Endometrial microvascular endothelial cells (primary cell): ENCODE results near the gene INPP4A. TPM values are rescaled to one million over a fixed set of nuclear protein-coding genes. Genes with fewer than 3 reads are reported as not detected.

Source experiments
- in situ Hi-C: cut with HindIII; loops from 2 replicates; pipeline ENCODE4 v1.10.0; 2017; ENCODE audit warnings: low sequenced_read_pairs, low pct_unique_long_range_greater_than_20kb; ENCODE audit errors: inconsistent ontology term
- total RNA-seq: library from RNA; depleted of rRNA; stranded (reverse); fragments of >200 nt; gene quantifications from one replicate; pipeline ENCODE4 v1.2.3, GENCODE V29; 2015; ENCODE audit errors: inconsistent ontology term

Gene INPP4A
- total RNA-seq, 1 donor from 2014 or later = 25.3 TPM

DNA sequence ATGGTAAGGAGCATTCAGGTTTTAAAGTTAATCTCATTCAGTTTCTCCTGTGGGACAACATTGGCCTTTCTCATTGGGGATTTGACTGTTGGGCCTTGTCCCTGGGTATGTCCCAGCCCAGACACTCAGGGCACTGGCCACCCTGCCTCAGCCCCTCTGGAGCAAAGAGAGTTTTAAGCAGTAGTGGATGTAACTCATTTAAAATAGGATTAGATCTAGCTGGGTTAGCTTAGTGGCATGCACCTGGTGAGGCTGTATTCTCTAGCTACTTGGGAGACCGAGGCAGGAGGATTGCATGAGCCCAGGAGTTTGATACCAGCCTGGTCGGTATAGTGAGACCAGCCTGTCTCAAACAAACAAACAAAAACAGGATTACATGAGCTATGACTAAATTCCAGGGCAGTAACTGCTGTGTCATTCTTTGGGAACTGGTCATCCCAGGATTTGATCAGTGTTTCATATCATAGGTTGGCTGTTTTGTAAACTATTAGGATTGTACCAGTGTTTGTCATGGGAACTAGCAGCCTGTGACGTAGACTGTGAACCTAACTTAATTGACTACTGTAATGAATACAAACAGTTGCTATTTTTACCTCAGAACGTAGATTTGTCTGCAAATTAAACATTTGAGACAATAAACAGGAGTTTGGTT, 12.5 kb downstream of the INPP4A start:
- in situ Hi-C loops = no loop called here

DNA sequence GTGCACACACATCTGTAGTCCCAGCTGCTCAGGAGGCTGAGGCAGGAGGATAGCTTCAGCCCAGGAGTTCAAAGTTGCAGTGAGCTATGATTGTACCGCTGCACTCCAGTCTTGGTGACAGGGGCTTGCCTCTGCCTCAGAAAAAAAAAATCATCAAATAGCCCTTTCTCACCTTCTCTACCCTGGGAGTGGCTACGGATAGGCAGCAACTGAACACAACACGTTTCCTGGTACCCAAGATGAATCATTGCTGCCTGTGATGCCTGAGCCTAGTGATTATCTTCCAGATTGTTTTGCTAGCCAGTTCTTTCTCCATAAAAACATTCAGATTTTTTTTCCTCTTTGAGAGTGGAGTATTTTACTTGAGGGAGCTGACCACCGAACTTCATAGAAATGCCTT, 13.5 kb downstream of the INPP4A start:
- in situ Hi-C loops = no loop called here

DNA sequence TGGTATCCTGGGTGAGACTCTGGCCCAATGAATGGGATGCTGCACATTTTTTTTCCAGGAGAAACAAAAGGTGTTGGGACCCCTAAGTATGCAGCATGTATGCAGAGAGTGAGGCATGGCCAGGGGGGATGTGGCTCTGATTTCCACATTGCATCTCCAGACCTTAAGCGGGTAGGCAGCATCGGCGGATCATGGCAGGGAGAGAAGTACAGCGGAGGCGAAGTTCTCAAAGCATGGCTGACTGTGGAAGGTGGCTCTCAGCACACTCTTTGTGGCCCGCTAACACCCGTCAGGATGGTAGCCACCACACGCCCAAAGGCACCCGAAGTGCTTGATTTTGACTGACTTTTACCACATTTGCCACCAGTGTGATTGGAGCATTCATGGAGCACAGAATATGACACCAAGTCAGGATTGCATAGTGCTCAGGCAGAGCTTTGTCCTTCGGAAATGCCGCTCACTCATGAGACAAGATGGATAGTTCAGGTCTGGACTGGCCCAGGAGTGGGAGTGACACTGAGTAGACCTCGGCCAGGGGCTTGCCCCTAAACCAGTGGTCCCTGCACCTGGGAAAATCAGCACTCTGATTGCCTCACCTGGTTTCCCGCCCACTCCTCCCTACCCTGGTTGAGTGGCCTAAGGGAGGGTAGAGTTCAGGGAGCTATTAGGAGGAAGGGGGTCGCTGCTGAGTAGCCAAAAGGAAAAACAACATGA, 14.2 kb downstream of the INPP4A start:
- in situ Hi-C loops = no loop called here

DNA sequence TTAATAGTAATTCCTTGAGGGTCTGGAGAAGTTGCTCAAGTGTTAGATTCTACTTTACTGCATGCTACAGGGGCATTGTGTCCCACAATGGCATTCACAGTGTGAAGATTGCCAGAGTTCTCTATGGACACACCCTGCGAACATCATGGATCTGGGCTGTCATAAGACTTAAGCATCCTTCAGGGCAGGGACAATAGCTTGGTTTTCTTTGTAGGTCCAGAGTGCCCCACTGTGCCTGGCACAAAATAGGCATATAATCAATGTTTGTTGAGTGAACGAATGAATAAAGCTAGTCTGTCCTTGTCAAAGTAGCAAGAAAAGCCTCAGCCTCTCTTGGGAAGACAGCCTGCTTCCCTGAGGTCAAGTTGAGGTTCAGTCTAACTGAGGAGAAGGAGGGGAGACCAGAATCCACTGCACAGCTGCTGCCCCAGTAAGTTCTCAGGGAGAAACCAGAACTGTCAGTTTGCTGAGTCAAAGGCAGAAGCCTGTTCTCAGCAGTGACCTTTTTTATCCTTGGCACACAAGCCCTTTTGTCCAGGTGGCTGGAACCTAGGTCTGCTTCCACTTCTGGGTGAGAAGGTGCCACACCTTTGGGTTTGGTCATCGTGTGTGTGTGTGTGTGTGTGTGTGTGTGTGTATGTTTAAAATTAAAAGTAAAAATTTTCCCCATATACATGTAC, 15.0 kb downstream of the INPP4A start:
- in situ Hi-C loops = no loop called here

DNA sequence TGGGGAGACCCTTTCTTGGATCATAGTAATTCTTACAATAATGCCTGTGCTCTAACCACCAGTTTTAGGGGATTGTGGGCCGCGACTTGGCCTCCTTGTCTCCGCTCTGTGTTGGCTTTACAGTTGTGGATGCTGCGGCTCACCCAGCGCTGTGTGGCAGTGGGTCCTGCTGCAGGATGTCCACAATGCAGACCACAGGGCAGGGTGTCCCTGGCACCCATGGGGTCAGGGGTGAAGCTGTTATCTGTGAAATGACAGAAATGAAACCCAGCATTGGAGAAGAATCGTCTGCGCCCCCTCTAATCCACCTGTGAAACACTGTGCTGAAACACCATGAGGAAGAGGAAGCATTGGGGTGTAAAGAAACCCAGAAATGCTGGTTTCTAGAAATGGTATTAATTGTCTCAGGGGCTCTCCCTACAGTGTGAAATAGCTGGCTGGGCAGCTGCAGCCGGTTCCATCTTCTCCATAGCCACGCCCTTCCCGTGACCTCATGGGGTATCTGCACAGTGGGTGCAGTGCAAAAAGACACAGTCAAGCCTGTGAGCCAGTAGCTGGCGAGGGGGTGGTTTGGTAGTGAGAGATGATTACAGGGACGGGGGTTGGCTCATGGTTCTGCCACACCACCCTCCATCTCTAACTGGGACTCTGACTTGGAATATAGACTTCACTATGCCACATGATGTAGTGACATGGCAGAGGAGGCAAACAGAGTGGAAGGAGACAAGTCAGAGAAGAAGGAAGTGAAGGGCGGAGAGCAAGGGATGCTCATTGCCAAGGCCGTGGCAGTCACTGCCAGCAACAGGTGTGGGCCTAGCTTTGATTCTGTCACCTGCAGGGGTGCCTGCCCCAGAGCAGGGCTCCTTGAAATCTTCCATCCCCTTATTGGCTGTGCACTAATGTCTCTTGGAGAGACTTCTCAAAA, 16.2 kb downstream of the INPP4A start:
- in situ Hi-C loops = no loop called here

DNA sequence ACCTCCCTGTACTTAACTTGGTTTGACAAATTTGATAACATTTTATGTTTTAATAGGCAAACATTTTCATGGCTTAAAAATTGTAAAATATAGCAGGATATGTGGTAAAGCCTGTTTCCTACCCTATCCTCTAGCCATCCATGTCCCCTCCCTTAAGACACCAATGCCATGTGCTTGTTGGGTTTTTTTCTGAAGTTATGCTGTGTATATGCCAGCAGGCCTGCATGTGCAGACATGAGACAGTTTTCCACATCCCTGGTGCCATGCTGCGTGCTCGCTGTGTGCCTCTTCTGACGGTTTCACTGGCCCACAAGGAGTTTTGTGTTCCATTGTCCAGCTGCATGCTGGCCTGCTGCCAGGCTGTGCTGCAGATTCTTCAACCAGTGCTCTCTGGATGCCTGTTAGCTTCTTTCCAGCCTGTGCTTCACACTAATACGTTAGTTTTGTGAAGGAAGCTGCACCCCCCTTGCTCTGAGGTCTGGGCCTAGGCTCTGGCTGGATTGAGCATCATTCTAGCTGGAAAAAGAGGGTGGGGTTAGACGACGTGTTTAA, 16.9 kb downstream of the INPP4A start:
- in situ Hi-C loops = no loop called here

DNA sequence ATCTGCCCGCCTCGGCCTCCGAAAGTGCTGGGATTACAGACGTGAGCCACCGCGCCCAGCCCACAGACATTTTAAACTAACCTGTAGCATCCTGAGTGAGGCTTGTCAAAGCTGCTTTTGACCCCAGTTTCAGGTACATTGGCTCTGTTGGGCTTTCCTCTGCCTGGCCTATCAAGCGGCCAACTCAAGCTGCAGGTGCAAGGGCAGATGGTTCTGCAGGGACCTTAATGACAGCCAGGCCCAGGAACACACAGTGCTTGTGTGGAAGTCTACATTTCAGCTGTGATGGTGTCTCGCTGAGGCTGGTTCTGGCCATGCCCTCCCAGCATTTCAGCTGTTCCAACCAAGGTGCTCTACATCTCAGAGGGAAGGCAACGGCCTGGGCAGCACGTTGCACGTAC, 18.4 kb downstream of the INPP4A start:
- in situ Hi-C loops = no loop called here

DNA sequence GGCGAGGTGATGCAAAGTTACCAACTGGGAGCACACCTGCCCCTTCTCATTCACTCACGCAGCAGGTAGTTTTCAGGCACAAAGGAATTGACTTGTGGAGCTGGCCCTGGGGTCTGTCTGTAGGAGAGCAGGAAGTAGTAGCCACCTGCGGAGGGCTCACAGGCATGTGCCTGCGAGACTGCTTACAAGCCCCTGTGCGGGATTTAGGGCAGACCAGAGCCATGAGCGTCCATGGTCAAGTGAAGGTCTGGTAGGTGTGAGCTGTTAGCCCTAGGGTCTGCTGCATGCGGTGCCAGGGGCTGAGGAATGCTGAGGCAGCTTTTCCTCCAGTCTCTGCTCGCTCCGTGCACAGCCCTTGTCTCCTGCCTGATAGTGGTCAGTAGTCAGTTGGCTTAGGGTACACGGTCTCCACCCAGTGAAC, 18.9 kb downstream of the INPP4A start:
- in situ Hi-C loops = no loop called here

DNA sequence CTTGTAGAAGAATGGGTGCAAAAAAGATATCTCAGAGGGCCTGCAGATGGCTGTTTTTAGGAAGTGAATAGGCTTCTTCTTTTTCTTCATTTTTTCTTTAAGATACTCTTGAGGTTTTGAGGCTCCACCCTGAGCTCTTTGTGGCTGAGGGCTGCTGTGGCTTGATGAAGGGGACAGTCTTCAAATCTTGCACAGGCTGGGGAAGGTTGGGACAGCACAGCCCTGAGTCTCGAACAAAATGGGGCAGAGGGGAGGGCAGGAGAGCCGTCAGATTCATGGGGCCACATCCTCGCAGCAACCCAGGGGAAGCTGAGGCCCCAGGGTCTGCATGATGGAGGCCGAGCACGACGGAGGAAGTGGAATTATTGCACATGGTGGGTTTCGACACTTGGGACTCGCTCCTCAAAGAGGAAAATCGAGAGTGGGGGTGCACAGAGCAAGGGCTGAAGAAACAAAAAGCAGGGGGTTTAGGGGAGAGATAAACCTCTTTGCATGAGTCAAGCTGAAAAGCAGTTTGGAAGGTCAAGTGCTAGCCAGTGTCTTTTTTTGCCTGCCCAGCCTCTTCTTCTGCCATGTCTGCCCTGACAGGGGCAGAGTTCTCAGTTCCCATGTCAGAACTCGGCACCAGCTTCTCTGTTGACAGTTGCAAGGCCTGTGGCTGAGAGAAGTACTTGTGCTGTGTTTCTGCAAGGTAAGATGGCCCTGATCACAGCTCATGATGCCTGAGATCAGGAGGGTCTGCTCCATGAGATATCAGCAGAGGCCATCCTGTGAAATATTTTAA, 19.5 kb downstream of the INPP4A start:
- in situ Hi-C loops = no loop called here

DNA sequence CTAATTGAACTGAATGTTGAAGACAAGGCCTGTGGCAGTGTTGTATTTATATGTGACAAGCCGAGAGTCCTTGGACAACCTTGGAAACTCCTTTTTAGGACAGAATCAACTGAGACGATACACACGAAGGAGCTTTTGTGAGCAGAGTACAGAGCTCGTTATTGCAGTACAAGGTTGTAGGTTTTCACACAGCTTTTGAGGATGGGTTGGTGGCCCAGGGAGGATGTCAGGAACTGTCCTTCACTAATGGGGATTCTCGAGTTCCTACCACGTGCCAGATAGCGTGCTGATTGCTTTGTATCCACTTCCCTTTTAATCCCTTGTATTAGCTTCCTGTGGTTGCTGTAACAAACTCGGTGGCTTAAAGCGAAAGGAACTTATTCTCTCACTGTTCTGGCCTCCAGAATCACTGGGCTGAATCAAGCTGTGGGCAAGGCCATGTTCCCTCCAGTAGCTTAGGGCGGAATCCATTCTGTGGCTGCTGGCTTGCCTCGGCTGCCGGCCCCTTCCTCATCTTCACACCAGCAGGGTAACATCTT, 20.2 kb downstream of the INPP4A start:
- in situ Hi-C loops = no loop called here

DNA sequence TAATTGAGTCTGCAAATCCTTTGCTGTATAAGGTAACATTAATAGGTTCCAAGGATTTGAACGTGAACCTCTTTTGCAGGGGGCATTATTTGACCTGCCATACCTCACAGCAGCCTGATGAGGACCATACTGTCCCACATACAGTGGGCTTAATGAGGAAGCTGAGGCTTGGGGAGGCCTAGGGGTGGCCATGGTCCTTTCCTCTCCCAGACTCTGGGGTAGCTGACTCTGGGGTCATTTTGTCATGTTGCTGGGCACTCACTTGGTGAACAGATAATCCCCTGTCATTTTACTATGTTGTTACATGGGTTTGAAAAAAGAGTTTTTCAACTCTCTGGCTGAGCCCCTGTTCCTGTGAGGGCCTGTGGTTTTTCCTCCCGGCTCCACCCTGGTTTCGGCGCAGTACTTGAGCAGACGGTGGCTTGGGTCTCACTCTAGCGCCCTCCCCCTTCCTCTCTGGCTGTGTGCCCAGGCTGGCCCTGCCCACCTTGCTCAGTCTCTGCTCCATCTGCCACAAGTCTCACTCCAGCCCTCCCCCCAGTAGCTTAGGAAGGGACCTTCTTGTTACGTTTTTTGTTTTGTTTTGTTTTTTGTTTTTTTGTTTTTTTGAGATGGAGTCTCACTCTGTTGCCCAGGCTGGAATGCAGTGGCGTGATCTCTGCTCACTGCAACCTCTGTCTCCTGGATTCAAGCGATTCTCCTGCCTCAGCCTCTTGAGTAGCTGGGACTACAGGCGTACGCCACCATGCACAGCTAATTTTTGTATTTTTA, 21.0 kb downstream of the INPP4A start:
- in situ Hi-C loops = no loop called here

DNA sequence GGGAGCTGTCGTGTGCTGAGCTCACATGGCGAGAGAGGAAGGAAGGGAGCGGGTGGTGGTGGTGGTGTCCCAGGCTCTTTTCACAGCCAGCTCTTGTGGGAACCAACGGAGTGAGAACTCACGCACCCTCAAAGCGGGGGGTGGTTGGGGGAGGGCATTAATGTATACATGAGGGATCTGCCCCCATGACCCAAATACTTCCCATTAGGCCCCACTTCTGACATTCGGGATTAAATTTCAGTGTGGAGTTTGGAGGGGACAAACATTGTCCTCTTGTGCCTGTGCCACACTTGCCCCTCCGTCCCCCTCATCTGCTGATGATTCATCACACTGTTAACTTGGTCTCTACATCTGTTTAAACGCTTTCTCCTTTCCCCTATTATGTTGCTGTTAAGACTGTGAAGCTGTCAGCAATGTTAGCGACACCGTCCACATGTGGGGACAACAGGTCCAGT, 22.5 kb downstream of the INPP4A start:
- in situ Hi-C loops = no loop called here

DNA sequence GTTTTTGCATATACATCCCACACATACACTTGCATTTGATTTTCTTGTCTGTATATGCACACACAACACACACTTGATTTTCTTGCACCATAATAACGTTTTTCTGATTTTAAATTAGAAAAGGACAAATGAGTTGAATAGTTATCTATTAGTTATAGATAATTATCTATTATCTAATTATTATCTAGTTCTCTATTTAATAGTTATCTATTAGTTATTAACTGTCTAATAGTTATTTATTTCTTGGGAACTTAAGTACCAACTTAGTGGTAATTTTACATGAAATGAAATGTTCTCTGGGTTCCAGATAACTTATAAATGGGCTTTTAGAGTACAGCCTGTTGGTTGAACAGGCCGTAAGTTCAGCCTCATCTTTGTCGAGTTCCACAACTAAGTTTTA, 23.0 kb downstream of the INPP4A start:
- in situ Hi-C loops = no loop called here

DNA sequence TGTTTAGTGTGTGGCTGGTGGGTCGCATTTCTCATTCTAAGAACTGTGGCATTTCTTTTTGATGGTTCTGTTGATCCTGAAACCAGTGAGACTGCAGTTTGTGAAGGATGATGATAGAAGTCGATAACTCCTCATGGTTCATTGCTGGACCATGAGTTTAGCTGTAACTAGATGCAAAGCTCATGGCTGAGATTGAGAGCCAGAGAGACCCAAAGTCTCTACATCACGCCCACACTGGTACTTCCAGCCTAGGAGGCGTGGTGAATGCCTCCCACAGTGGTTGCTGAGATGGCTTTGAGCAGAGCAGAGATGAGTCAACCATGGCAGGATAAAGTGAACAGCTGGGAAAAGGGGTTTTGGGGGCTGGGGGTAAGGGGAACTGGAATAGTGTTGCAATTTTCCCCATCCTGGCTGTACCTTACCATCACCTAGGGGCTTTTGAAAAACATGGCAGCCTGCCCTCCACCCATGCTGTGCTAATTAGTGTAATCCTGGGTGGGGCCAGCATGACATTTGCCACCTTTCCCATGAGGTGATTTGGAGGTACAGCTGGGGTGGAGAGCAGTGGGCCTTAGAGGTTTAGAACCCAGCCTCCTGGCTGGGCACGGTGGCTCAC, 24.1 kb downstream of the INPP4A start:
- in situ Hi-C loops = no loop called here

DNA sequence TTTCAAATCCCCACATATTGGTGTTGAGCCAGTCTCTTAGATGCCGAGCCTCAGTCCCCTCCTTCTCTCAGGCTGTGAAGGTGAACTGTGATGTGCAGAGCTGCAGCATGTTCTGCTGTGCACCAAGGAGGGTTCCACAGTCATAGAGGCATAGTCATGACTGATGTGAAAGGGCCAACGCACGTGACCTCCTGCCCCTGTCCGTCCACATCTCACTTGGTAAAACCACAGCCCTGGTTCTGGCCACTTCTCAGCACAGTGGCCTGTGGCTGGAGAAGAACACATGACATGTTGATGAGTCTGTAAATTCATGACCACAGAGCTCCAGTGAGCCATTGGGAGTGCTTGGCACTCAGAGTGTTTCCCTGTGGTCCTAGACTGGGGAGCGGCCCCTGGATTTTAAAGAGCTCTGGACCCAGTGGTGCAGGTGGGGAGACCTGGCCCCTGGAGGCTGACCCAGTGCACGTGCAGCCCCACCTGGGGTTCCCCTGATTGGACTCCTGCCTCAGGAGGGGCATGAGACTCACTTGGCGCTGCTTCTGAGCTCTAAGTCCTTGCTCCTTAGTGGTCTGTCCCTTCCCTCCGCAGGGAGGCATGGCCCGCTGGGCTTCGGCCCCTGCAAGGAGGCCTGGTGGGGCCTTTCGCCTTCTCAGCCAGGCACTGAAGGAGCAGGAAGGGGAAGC, 25.3 kb downstream of the INPP4A start:
- in situ Hi-C loops = no loop called here

DNA sequence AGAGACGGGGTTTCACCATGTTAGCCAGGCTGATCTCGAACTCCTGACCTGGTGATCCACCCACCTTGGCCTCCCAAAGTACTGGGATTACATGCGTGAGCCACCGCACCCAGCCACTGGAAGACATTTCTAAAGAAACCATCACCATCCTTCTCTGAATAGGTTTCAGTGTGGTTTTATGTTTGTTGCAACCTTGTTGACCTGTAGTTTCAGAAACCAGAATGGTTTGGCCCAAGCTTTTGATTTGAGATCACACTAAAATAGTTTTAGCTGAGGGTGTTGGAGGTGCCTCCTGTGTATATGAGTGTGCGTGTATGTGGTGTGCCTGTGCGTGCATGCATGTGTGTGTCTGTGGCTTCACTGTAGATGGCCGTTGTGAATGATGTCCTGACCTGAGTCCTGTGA, 26.2 kb downstream of the INPP4A start:
- in situ Hi-C loops = no loop called here
